IMR-90 (cell line): ENCODE results near the gene CDKN1C. TPM values are rescaled to one million over a fixed set of nuclear protein-coding genes. Genes with fewer than 3 reads are reported as not detected.

Source experiments
- ATAC-seq: fragments of 200-7000 bp; cut with Tn5 transposase; 2 replicates; pipeline ENCODE4 v1.9.1; 2020; ENCODE audit warnings: low read depth, mild to moderate bottlenecking, moderate library complexity
- BruUV-seq: library from RNA; stranded (reverse); fragments of 400-500 nt; replicated peaks from 2 replicates; lab custom pipeline; 2021; lab: Mats Ljungman, UMichigan
- CTCF ChIA-PET: fragments of 300-600 bp; formaldehyde crosslinking; extraction: SDS; loops from one replicate; lab custom pipeline; 2021; ENCODE audit warnings: antibody characterized with exemption; lab: Yijun Ruan, JAX
- POLR2A ChIA-PET: fragments of 300-600 bp; sonication (Branson Sonifier 250); formaldehyde crosslinking; loops from one replicate; lab custom pipeline; 2022; ENCODE audit warnings: antibody characterized with exemption; ENCODE audit not compliant: unreplicated experiment; lab: Charles Lee
- DNase-seq: peaks from one replicate; pipeline ENCODE4 v3.0.0; 2013
- H2AFZ ChIP-seq: replicated peaks from 2 replicates; pipeline ENCODE3; 2013; ENCODE audit warnings: low read length, mild to moderate bottlenecking; ENCODE audit not compliant: poor library complexity
- H2AK5ac ChIP-seq: 2 replicates; pipeline ENCODE4 v1.6.1; 2013; ENCODE audit warnings: low read depth, low read length, inconsistent platforms
- H2AK9ac ChIP-seq: replicated peaks from 2 replicates; pipeline ENCODE3; 2013; ENCODE audit warnings: mild to moderate bottlenecking, low read depth, low read length, moderate library complexity; ENCODE audit not compliant: poor library complexity
- H2BK120ac ChIP-seq: 2 replicates; pipeline ENCODE4 v1.6.1; 2013; ENCODE audit warnings: low read depth, low read length, inconsistent platforms
- H2BK15ac ChIP-seq: 3 replicates; pipeline ENCODE4 v1.6.1; 2013; ENCODE audit warnings: low read depth, low read length, inconsistent platforms
- H2BK20ac ChIP-seq: 2 replicates; pipeline ENCODE4 v1.6.1; 2013; ENCODE audit warnings: low read depth, mild to moderate bottlenecking, inconsistent platforms, low read length, moderate library complexity
- H2BK5ac ChIP-seq: 2 replicates; pipeline ENCODE4 v1.6.1; 2013; ENCODE audit warnings: mild to moderate bottlenecking, low read depth, low read length, inconsistent platforms; ENCODE audit not compliant: poor library complexity, severe bottlenecking
- H3K14ac ChIP-seq: replicated peaks from 2 replicates; pipeline ENCODE4 v1.6.1; 2013; ENCODE audit warnings: low read depth, low read length, inconsistent platforms
- H3K18ac ChIP-seq: 2 replicates; pipeline ENCODE4 v1.6.1; 2013; ENCODE audit warnings: low read depth, low read length, control low read depth
- H3K23ac ChIP-seq: 2 replicates; pipeline ENCODE4 v1.6.1; 2013; ENCODE audit warnings: low read depth, low read length, inconsistent platforms
- H3K27ac ChIP-seq: 2 replicates; pipeline ENCODE4 v1.5.1; 2013; ENCODE audit warnings: mild to moderate bottlenecking, control low read depth, low read length; ENCODE audit not compliant: insufficient read depth
- H3K27me3 ChIP-seq: 2 replicates; pipeline ENCODE4 v1.6.1; 2013; ENCODE audit warnings: low read length; ENCODE audit not compliant: control insufficient read depth, insufficient read depth
- H3K36me3 ChIP-seq: 2 replicates; pipeline ENCODE4 v1.6.1; 2013; ENCODE audit warnings: low read length, mixed read lengths; ENCODE audit not compliant: control insufficient read depth, insufficient read depth
- H3K4ac ChIP-seq: 2 replicates; pipeline ENCODE4 v1.6.1; 2013; ENCODE audit warnings: low read depth, low read length, inconsistent platforms
- H3K4me1 ChIP-seq: 2 replicates; pipeline ENCODE4 v1.6.1; 2013; ENCODE audit warnings: low read length, mixed read lengths; ENCODE audit not compliant: control insufficient read depth, insufficient read depth
- H3K4me2 ChIP-seq: 2 replicates; pipeline ENCODE4 v1.6.1; 2013; ENCODE audit warnings: low read depth, mild to moderate bottlenecking, control low read depth, low read length, moderate library complexity
- H3K4me3 ChIP-seq: 2 replicates; pipeline ENCODE4 v1.5.1; 2013; ENCODE audit warnings: low read depth, mild to moderate bottlenecking, control low read depth, low read length, moderate library complexity; ENCODE audit not compliant: insufficient read depth
- H3K56ac ChIP-seq: 2 replicates; pipeline ENCODE4 v1.6.1; 2013; ENCODE audit warnings: low read length, inconsistent platforms; ENCODE audit not compliant: insufficient read depth; ENCODE audit errors: extremely low read depth
- H3K79me1 ChIP-seq, 2 experiments: 2 replicates each; pipeline ENCODE4 v1.6.1; 2013; ENCODE audit warnings: low read length in 2 of 2, inconsistent platforms in 1 of 2, low read depth in 1 of 2
- H3K9ac ChIP-seq: 2 replicates; pipeline ENCODE4 v1.6.1; 2013; ENCODE audit warnings: low read depth, low read length, control low read depth
- H3K9me1 ChIP-seq: 2 replicates; pipeline ENCODE4 v1.6.1; 2013; ENCODE audit warnings: low read length, inconsistent platforms; ENCODE audit not compliant: insufficient read depth
- H3K9me3 ChIP-seq: 2 replicates; pipeline ENCODE4 v1.6.1; 2013; ENCODE audit warnings: low read length; ENCODE audit not compliant: control insufficient read depth, insufficient read depth
- H4K20me1 ChIP-seq: 2 replicates; pipeline ENCODE4 v1.6.1; 2013; ENCODE audit warnings: low read length, inconsistent platforms; ENCODE audit not compliant: insufficient read depth
- H4K5ac ChIP-seq: 2 replicates; pipeline ENCODE4 v1.6.1; 2013; ENCODE audit warnings: mild to moderate bottlenecking, low read depth, low read length, control low read depth
- H4K8ac ChIP-seq, 2 experiments: 2 replicates each; pipeline ENCODE4 v1.6.1; 2013; ENCODE audit warnings: low read depth in 2 of 2, low read length in 2 of 2, control low read depth in 1 of 2, inconsistent platforms in 1 of 2
- H4K91ac ChIP-seq: 2 replicates; pipeline ENCODE4 v1.6.1; 2013; ENCODE audit warnings: low read depth, low read length, inconsistent platforms; ENCODE audit not compliant: insufficient read depth
- BHLHE40 ChIP-seq: fragments of 150-350 bp; IDR thresholded peaks from 2 replicates; pipeline ENCODE4 v1.6.1; 2016; ENCODE audit warnings: mild to moderate bottlenecking, low read depth, low read length
- MAZ ChIP-seq: IDR thresholded peaks from 2 replicates; pipeline ENCODE4 v1.6.1; 2012; ENCODE audit warnings: low read depth, mild to moderate bottlenecking, low read length, improper control_type of control experiment, moderate library complexity, borderline replicate concordance
- NFE2L2 ChIP-seq: fragments of 150-350 bp; IDR thresholded peaks from 2 replicates; pipeline ENCODE4 v1.6.1; 2016; ENCODE audit warnings: low read depth, mild to moderate bottlenecking, low read length
- POLR2A ChIP-seq: IDR thresholded peaks from 2 replicates; pipeline ENCODE4 v1.6.1; 2012; ENCODE audit warnings: mild to moderate bottlenecking, low read depth, low read length
- RAD21 ChIP-seq: IDR thresholded peaks from 2 replicates; pipeline ENCODE4 v1.6.1; 2012; ENCODE audit warnings: low read length, improper control_type of control experiment
- RCOR1 ChIP-seq: IDR thresholded peaks from 2 replicates; pipeline ENCODE4 v1.6.1; 2012; ENCODE audit warnings: mild to moderate bottlenecking, low read length, improper control_type of control experiment; ENCODE audit not compliant: insufficient replicate concordance
- RFX5 ChIP-seq: IDR thresholded peaks from 2 replicates; pipeline ENCODE4 v1.8.0; 2012; ENCODE audit warnings: low read depth, mild to moderate bottlenecking, low read length, moderate library complexity
- SMC3 ChIP-seq: fragments of 150-350 bp; IDR thresholded peaks from 2 replicates; pipeline ENCODE4 v1.6.1; 2016; ENCODE audit warnings: low read depth, mild to moderate bottlenecking, antibody characterized with exemption, low read length, moderate library complexity
- WGBS, 2 experiments: methylation state at CpG; one replicate each; pipeline versions ENCODE4 v1.1.5 to v1.1.7; 2013; ENCODE audit warnings: missing lambda C conversion rate in 2 of 2; ENCODE audit not compliant: insufficient read length in 1 of 2; ENCODE audit errors: extremely low coverage in 2 of 2; 5-methylcytosine and 5-hydroxymethylcytosine counted together
- dilution Hi-C: fragments of 300-500 bp; cut with HindIII; formaldehyde crosslinking; loops from one replicate; pipeline ENCODE4 v1.14.3; 2018; ENCODE audit warnings: low sequenced_read_pairs; ENCODE audit not compliant: unreplicated experiment
- in situ Hi-C: fragments of 300-500 bp; cut with MboI; formaldehyde crosslinking; loops from 3 replicates; pipeline ENCODE4 v1.14.3; 2019; ENCODE audit warnings: low sequenced_read_pairs, inconsistent platforms, mixed read lengths
- intact Hi-C: fragments of 100-400 bp; cut with micrococcal nuclease; formaldehyde crosslinking; loops from 2 replicates; pipeline ENCODE4 v1.10.0; 2022
- polyA plus RNA-seq, 3 experiments: library from polyadenylated mRNA; depleted of rRNA; stranded (reverse); fragments of >200 nt; gene quantifications; 2 replicates each; pipeline ENCODE4 v1.2.3, GENCODE V29; 2012; ENCODE audit warnings: low replicate concordance in 1 of 3
- total RNA-seq: library from RNA; depleted of rRNA; stranded (reverse); fragments of >200 nt; gene quantifications from 2 replicates; pipeline ENCODE4 v1.2.3, GENCODE V29; 2012
- TF ChIP-seq, protein P1 (sequence below): conservative IDR thresholded peaks from 2 replicates; pipeline ENCODE4 v1.5.1; 2012; ENCODE audit warnings: mild to moderate bottlenecking, low read depth, low read length, improper control_type of control experiment

CDKN1C gene
- total and polyA plus RNA-seq, 2 of the 4 experiments (the other 2 are of a cell fraction), result 1.6 to 3.0 TPM

DNA sequence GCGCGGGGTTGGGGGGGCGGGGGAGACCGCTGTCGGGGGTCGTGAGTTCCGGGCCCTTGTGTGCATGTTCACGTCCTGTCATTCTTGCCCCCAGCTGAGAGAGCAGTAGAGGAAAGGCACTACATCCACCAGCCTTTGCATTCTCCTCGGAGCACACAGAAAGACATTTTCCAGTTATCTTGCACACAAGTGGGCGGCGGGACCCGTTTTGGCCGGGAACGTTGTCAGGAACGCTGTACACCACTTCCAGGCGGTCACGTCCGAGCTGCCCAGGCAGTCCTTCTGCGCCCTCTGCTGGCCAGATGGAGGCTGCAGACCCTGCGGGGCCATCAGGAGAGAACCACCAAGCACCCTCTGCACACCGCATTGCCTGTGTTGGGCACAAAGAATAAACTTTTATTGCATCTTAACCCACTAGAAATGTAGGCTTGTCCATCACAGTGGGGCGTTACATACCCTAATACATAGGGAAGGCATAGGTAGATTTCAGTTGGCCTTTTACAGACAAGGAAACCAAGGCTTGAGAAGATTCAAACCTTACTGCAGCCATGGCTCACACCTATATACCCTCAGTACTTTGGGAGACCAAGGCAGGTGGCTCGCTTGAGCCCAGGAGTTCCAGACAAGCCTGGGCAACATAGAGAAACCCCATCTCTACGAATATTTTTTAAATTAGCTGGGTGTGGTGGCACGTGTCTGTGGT, 2.8 kb upstream of the CDKN1C start:
- H3K4ac ChIP-seq, result no peak overlapping the region
- BruUV-seq, result no TSS peak
- no peak overlapping the region for H3K9ac ChIP-seq
- H3K14ac ChIP-seq, result no peak overlapping the region
- peaks cover 31% of the 10 kb centered on the region for H3K4me1 ChIP-seq
- WGBS, 2 experiments, result 13% methylated on average over 11 of the region's 25 CpGs; no CpG with 5 or more reads in 1 of the 2 experiments
- peak overlapping the region; percentile 40; the same call in 1 of the 2 replicates for H2AK5ac ChIP-seq
- DNase-seq (peak; percentile 84), ATAC-seq (peak; percentile 24; the same call in 1 of the 2 replicates)
- no peaks in the 10 kb centered on the region for H3K36me3 ChIP-seq
- no peak overlapping the region for H2BK5ac ChIP-seq
- peak overlapping the region; percentile 79 for H2AK9ac ChIP-seq
- dilution Hi-C loops, result no loop called here
- no peaks in the 10 kb centered on the region for H3K9me3 ChIP-seq
- no peak overlapping the region for H3K23ac ChIP-seq
- no peak overlapping the region for H3K56ac ChIP-seq
- TF ChIP-seq RCOR1, result no peak
- no peak for TF ChIP-seq NFE2L2
- TF ChIP-seq, protein P1, sequence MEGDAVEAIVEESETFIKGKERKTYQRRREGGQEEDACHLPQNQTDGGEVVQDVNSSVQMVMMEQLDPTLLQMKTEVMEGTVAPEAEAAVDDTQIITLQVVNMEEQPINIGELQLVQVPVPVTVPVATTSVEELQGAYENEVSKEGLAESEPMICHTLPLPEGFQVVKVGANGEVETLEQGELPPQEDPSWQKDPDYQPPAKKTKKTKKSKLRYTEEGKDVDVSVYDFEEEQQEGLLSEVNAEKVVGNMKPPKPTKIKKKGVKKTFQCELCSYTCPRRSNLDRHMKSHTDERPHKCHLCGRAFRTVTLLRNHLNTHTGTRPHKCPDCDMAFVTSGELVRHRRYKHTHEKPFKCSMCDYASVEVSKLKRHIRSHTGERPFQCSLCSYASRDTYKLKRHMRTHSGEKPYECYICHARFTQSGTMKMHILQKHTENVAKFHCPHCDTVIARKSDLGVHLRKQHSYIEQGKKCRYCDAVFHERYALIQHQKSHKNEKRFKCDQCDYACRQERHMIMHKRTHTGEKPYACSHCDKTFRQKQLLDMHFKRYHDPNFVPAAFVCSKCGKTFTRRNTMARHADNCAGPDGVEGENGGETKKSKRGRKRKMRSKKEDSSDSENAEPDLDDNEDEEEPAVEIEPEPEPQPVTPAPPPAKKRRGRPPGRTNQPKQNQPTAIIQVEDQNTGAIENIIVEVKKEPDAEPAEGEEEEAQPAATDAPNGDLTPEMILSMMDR, result peak; percentile 99
- TF ChIP-seq RFX5, result no peak
- TF ChIP-seq POLR2A, result peak; percentile 45; the same call in 1 of the 2 replicates
- TF ChIP-seq SMC3, result peak; percentile 100
- TF ChIP-seq RAD21, result peak; percentile 100
- peak; percentile 57; the same call in 1 of the 2 replicates for TF ChIP-seq MAZ
- TF ChIP-seq BHLHE40, result peak; percentile 41; the same call in 1 of the 2 replicates
- no peak overlapping the region for H2BK20ac ChIP-seq
- peak overlapping the region; percentile 42; the same call in 1 of the 2 replicates for H3K4me2 ChIP-seq
- H4K91ac ChIP-seq, result no peak overlapping the region
- no peak overlapping the region for H3K18ac ChIP-seq
- no peaks in the 10 kb centered on the region for H3K27me3 ChIP-seq
- peaks cover 6% of the 10 kb centered on the region for H4K20me1 ChIP-seq
- H4K8ac ChIP-seq, result no peak overlapping the region
- H2BK120ac ChIP-seq, result no peak overlapping the region
- in situ Hi-C loops, result loop anchor here (5.0 to 25.0 kb wide), 2 partner anchors 356 to 701 kb away; no protein-coding TSS in a partner anchor
- no peaks in the 10 kb centered on the region; a peak in 1 of 4 replicates for H3K79me1 ChIP-seq
- POLR2A ChIA-PET, result no interaction called here
- CTCF ChIA-PET, result interaction anchor here (0.6 to 11.0 kb wide), 4 partner anchors 11 to 510 kb away, joined by 3 to 116 read pairs (median 3); no protein-coding TSS in a partner anchor
- H4K5ac ChIP-seq, result no peak overlapping the region
- H3K4me3 ChIP-seq, result no peak overlapping the region
- H2AFZ ChIP-seq, result peak overlapping the region; percentile 84
- intact Hi-C loops, result loop anchor here (1.0 to 5.0 kb wide), 3 partner anchors 241 to 460 kb away; no protein-coding TSS in a partner anchor
- 0 out of 2 replicates have a peak, but pooled peaks cover 3% of the 10 kb centered on the region for H3K9me1 ChIP-seq
- H3K27ac ChIP-seq, result no peak overlapping the region
- no peak overlapping the region for H2BK15ac ChIP-seq
